IMR-90 (cell line): Measurements from ENCODE around the gene ARMC9. TPM values are rescaled to one million over a fixed set of nuclear protein-coding genes. Genes with fewer than 3 reads are reported as not detected.

Experiments used
- ATAC-seq: fragments of 200-7000 bp; cut with Tn5 transposase; 2 replicates; pipeline ENCODE4 v1.9.1; 2020; ENCODE audit warnings: low read depth, mild to moderate bottlenecking, moderate library complexity
- BruUV-seq: library from RNA; stranded (reverse); fragments of 400-500 nt; replicated peaks from 2 replicates; lab custom pipeline; 2021; lab: Mats Ljungman, UMichigan
- CTCF ChIA-PET: fragments of 300-600 bp; formaldehyde crosslinking; extraction: SDS; loops from one replicate; lab custom pipeline; 2021; ENCODE audit warnings: antibody characterized with exemption; lab: Yijun Ruan, JAX
- POLR2A ChIA-PET: fragments of 300-600 bp; sonication (Branson Sonifier 250); formaldehyde crosslinking; loops from one replicate; lab custom pipeline; 2022; ENCODE audit warnings: antibody characterized with exemption; ENCODE audit not compliant: unreplicated experiment; lab: Charles Lee
- DNase-seq: peaks from one replicate; pipeline ENCODE4 v3.0.0; 2013
- H2AFZ ChIP-seq: replicated peaks from 2 replicates; pipeline ENCODE3; 2013; ENCODE audit warnings: low read length, mild to moderate bottlenecking; ENCODE audit not compliant: poor library complexity
- H2AK5ac ChIP-seq: 2 replicates; pipeline ENCODE4 v1.6.1; 2013; ENCODE audit warnings: low read depth, low read length, inconsistent platforms
- H2AK9ac ChIP-seq: replicated peaks from 2 replicates; pipeline ENCODE3; 2013; ENCODE audit warnings: mild to moderate bottlenecking, low read depth, low read length, moderate library complexity; ENCODE audit not compliant: poor library complexity
- H2BK120ac ChIP-seq: 2 replicates; pipeline ENCODE4 v1.6.1; 2013; ENCODE audit warnings: low read depth, low read length, inconsistent platforms
- H2BK15ac ChIP-seq: 3 replicates; pipeline ENCODE4 v1.6.1; 2013; ENCODE audit warnings: low read depth, low read length, inconsistent platforms
- H2BK20ac ChIP-seq: 2 replicates; pipeline ENCODE4 v1.6.1; 2013; ENCODE audit warnings: low read depth, mild to moderate bottlenecking, inconsistent platforms, low read length, moderate library complexity
- H2BK5ac ChIP-seq: 2 replicates; pipeline ENCODE4 v1.6.1; 2013; ENCODE audit warnings: mild to moderate bottlenecking, low read depth, low read length, inconsistent platforms; ENCODE audit not compliant: poor library complexity, severe bottlenecking
- H3K14ac ChIP-seq: replicated peaks from 2 replicates; pipeline ENCODE4 v1.6.1; 2013; ENCODE audit warnings: low read depth, low read length, inconsistent platforms
- H3K18ac ChIP-seq: 2 replicates; pipeline ENCODE4 v1.6.1; 2013; ENCODE audit warnings: low read depth, low read length, control low read depth
- H3K23ac ChIP-seq: 2 replicates; pipeline ENCODE4 v1.6.1; 2013; ENCODE audit warnings: low read depth, low read length, inconsistent platforms
- H3K27ac ChIP-seq: 2 replicates; pipeline ENCODE4 v1.5.1; 2013; ENCODE audit warnings: mild to moderate bottlenecking, control low read depth, low read length; ENCODE audit not compliant: insufficient read depth
- H3K27me3 ChIP-seq: 2 replicates; pipeline ENCODE4 v1.6.1; 2013; ENCODE audit warnings: low read length; ENCODE audit not compliant: control insufficient read depth, insufficient read depth
- H3K36me3 ChIP-seq: 2 replicates; pipeline ENCODE4 v1.6.1; 2013; ENCODE audit warnings: low read length, mixed read lengths; ENCODE audit not compliant: control insufficient read depth, insufficient read depth
- H3K4ac ChIP-seq: 2 replicates; pipeline ENCODE4 v1.6.1; 2013; ENCODE audit warnings: low read depth, low read length, inconsistent platforms
- H3K4me1 ChIP-seq: 2 replicates; pipeline ENCODE4 v1.6.1; 2013; ENCODE audit warnings: low read length, mixed read lengths; ENCODE audit not compliant: control insufficient read depth, insufficient read depth
- H3K4me2 ChIP-seq: 2 replicates; pipeline ENCODE4 v1.6.1; 2013; ENCODE audit warnings: low read depth, mild to moderate bottlenecking, control low read depth, low read length, moderate library complexity
- H3K4me3 ChIP-seq: 2 replicates; pipeline ENCODE4 v1.5.1; 2013; ENCODE audit warnings: low read depth, mild to moderate bottlenecking, control low read depth, low read length, moderate library complexity; ENCODE audit not compliant: insufficient read depth
- H3K56ac ChIP-seq: 2 replicates; pipeline ENCODE4 v1.6.1; 2013; ENCODE audit warnings: low read length, inconsistent platforms; ENCODE audit not compliant: insufficient read depth; ENCODE audit errors: extremely low read depth
- H3K79me1 ChIP-seq, 2 experiments: 2 replicates each; pipeline ENCODE4 v1.6.1; 2013; ENCODE audit warnings: low read length in 2 of 2, inconsistent platforms in 1 of 2, low read depth in 1 of 2
- H3K9ac ChIP-seq: 2 replicates; pipeline ENCODE4 v1.6.1; 2013; ENCODE audit warnings: low read depth, low read length, control low read depth
- H3K9me1 ChIP-seq: 2 replicates; pipeline ENCODE4 v1.6.1; 2013; ENCODE audit warnings: low read length, inconsistent platforms; ENCODE audit not compliant: insufficient read depth
- H3K9me3 ChIP-seq: 2 replicates; pipeline ENCODE4 v1.6.1; 2013; ENCODE audit warnings: low read length; ENCODE audit not compliant: control insufficient read depth, insufficient read depth
- H4K20me1 ChIP-seq: 2 replicates; pipeline ENCODE4 v1.6.1; 2013; ENCODE audit warnings: low read length, inconsistent platforms; ENCODE audit not compliant: insufficient read depth
- H4K5ac ChIP-seq: 2 replicates; pipeline ENCODE4 v1.6.1; 2013; ENCODE audit warnings: mild to moderate bottlenecking, low read depth, low read length, control low read depth
- H4K8ac ChIP-seq, 2 experiments: 2 replicates each; pipeline ENCODE4 v1.6.1; 2013; ENCODE audit warnings: low read depth in 2 of 2, low read length in 2 of 2, control low read depth in 1 of 2, inconsistent platforms in 1 of 2
- H4K91ac ChIP-seq: 2 replicates; pipeline ENCODE4 v1.6.1; 2013; ENCODE audit warnings: low read depth, low read length, inconsistent platforms; ENCODE audit not compliant: insufficient read depth
- BHLHE40 ChIP-seq: fragments of 150-350 bp; IDR thresholded peaks from 2 replicates; pipeline ENCODE4 v1.6.1; 2016; ENCODE audit warnings: mild to moderate bottlenecking, low read depth, low read length
- CEBPB ChIP-seq: IDR thresholded peaks from 2 replicates; pipeline ENCODE4 v1.6.1; 2012; ENCODE audit warnings: low read depth, low read length, improper control_type of control experiment
- CHD1 ChIP-seq: IDR thresholded peaks from 2 replicates; pipeline ENCODE4 v1.6.1; 2012; ENCODE audit warnings: low read depth, low read length, improper control_type of control experiment
- CTCF ChIP-seq: conservative IDR thresholded peaks from 2 replicates; pipeline ENCODE4 v1.5.1; 2012; ENCODE audit warnings: mild to moderate bottlenecking, low read depth, low read length, improper control_type of control experiment
- ELK1 ChIP-seq: fragments of 150-350 bp; IDR thresholded peaks from 2 replicates; pipeline ENCODE4 v1.6.1; 2016; ENCODE audit warnings: low read depth, mild to moderate bottlenecking, low read length, moderate library complexity, borderline replicate concordance
- FOS ChIP-seq: fragments of 150-350 bp; IDR thresholded peaks from 2 replicates; pipeline ENCODE4 v1.6.1; 2016; ENCODE audit warnings: low read depth, low read length
- MAFK ChIP-seq: IDR thresholded peaks from 2 replicates; pipeline ENCODE4 v1.6.1; 2012; ENCODE audit warnings: low read depth, low read length, improper control_type of control experiment
- MAZ ChIP-seq: IDR thresholded peaks from 2 replicates; pipeline ENCODE4 v1.6.1; 2012; ENCODE audit warnings: low read depth, mild to moderate bottlenecking, low read length, improper control_type of control experiment, moderate library complexity, borderline replicate concordance
- MXI1 ChIP-seq: IDR thresholded peaks from 2 replicates; pipeline ENCODE4 v1.6.1; 2012; ENCODE audit warnings: low read depth, mild to moderate bottlenecking, low read length, moderate library complexity, borderline replicate concordance
- NFE2L2 ChIP-seq: fragments of 150-350 bp; IDR thresholded peaks from 2 replicates; pipeline ENCODE4 v1.6.1; 2016; ENCODE audit warnings: low read depth, mild to moderate bottlenecking, low read length
- POLR2A ChIP-seq: IDR thresholded peaks from 2 replicates; pipeline ENCODE4 v1.6.1; 2012; ENCODE audit warnings: mild to moderate bottlenecking, low read depth, low read length
- RAD21 ChIP-seq: IDR thresholded peaks from 2 replicates; pipeline ENCODE4 v1.6.1; 2012; ENCODE audit warnings: low read length, improper control_type of control experiment
- RCOR1 ChIP-seq: IDR thresholded peaks from 2 replicates; pipeline ENCODE4 v1.6.1; 2012; ENCODE audit warnings: mild to moderate bottlenecking, low read length, improper control_type of control experiment; ENCODE audit not compliant: insufficient replicate concordance
- RFX5 ChIP-seq: IDR thresholded peaks from 2 replicates; pipeline ENCODE4 v1.8.0; 2012; ENCODE audit warnings: low read depth, mild to moderate bottlenecking, low read length, moderate library complexity
- SMC3 ChIP-seq: fragments of 150-350 bp; IDR thresholded peaks from 2 replicates; pipeline ENCODE4 v1.6.1; 2016; ENCODE audit warnings: low read depth, mild to moderate bottlenecking, antibody characterized with exemption, low read length, moderate library complexity
- USF2 ChIP-seq: fragments of 150-350 bp; IDR thresholded peaks from 2 replicates; pipeline ENCODE4 v1.6.1; 2017; ENCODE audit warnings: mild to moderate bottlenecking, antibody characterized with exemption, low read length, low read depth
- WGBS, 2 experiments: methylation state at CpG; one replicate each; pipeline versions ENCODE4 v1.1.5 to v1.1.7; 2013; ENCODE audit warnings: missing lambda C conversion rate in 2 of 2; ENCODE audit not compliant: insufficient read length in 1 of 2; ENCODE audit errors: extremely low coverage in 2 of 2; 5-methylcytosine and 5-hydroxymethylcytosine counted together
- dilution Hi-C: fragments of 300-500 bp; cut with HindIII; formaldehyde crosslinking; loops from one replicate; pipeline ENCODE4 v1.14.3; 2018; ENCODE audit warnings: low sequenced_read_pairs; ENCODE audit not compliant: unreplicated experiment
- in situ Hi-C: fragments of 300-500 bp; cut with MboI; formaldehyde crosslinking; loops from 3 replicates; pipeline ENCODE4 v1.14.3; 2019; ENCODE audit warnings: low sequenced_read_pairs, inconsistent platforms, mixed read lengths
- intact Hi-C: fragments of 100-400 bp; cut with micrococcal nuclease; formaldehyde crosslinking; loops from 2 replicates; pipeline ENCODE4 v1.10.0; 2022
- polyA plus RNA-seq, 3 experiments: library from polyadenylated mRNA; depleted of rRNA; stranded (reverse); fragments of >200 nt; gene quantifications; 2 replicates each; pipeline ENCODE4 v1.2.3, GENCODE V29; 2012; ENCODE audit warnings: low replicate concordance in 1 of 3
- total RNA-seq: library from RNA; depleted of rRNA; stranded (reverse); fragments of >200 nt; gene quantifications from 2 replicates; pipeline ENCODE4 v1.2.3, GENCODE V29; 2012

The ARMC9 gene
- total and polyA plus RNA-seq, 2 of the 4 experiments (the other 2 are of a cell fraction), result 36.0 to 46.6 TPM

GRCh38 chr2:231315896-231316295 lies 117.5 kb downstream of the ARMC9 start:
- Histone ChIP-seq H3K23ac (no peak overlapping the region), H3K4ac (no peak overlapping the region), H4K20me1 (no peaks in the 10 kb centered on the region), H4K91ac (no peak overlapping the region), H3K9me1 (peaks cover 4% of the 10 kb centered on the region; the same call in 1 of the 2 replicates), H2BK15ac (no peak overlapping the region), H3K79me1 (no peaks in the 10 kb centered on the region; a peak in 1 of 4 replicates), H2BK20ac (no peak overlapping the region), H3K4me2 (no peak overlapping the region), H3K27ac (no peak overlapping the region), H2BK120ac (no peak overlapping the region), H2BK5ac (no peak overlapping the region), H3K36me3 (peaks cover 8% of the 10 kb centered on the region), H3K18ac (no peak overlapping the region), H3K4me1 (no peaks in the 10 kb centered on the region), H3K14ac (no peak overlapping the region), H4K8ac (no peak overlapping the region), H4K5ac (no peak overlapping the region), H2AK9ac (no peak overlapping the region), H3K27me3 (no peaks in the 10 kb centered on the region), H3K4me3 (no peak overlapping the region), H2AFZ (no peak overlapping the region), H3K9ac (no peak overlapping the region), H3K56ac (no peak overlapping the region), H2AK5ac (no peak overlapping the region), H3K9me3 (no peaks in the 10 kb centered on the region)
- in situ Hi-C loops, result no loop called here
- ATAC-seq, result no peak
- CTCF ChIA-PET, result no interaction called here
- intact Hi-C loops, result no loop called here
- DNase-seq, result no peak
- dilution Hi-C loops, result no loop called here
- no TSS peak for BruUV-seq
- no peak for TF ChIP-seq BHLHE40
- TF ChIP-seq SMC3, result no peak
- no peak for TF ChIP-seq POLR2A
- TF ChIP-seq RCOR1, result no peak
- TF ChIP-seq MXI1, result no peak
- TF ChIP-seq FOS, result no peak
- no peak for TF ChIP-seq USF2
- no peak for TF ChIP-seq MAZ
- TF ChIP-seq CTCF, result no peak
- TF ChIP-seq MAFK, result no peak
- no peak for TF ChIP-seq CEBPB
- TF ChIP-seq NFE2L2, result no peak
- no peak for TF ChIP-seq RAD21
- TF ChIP-seq ELK1, result no peak
- TF ChIP-seq RFX5, result no peak
- no peak for TF ChIP-seq CHD1
- POLR2A ChIA-PET, result no interaction called here
- WGBS, 2 experiments, result no CpG with 5 or more reads among the region's 3 CpGs
